ENCODE results near the gene IPO13.

IPO13 gene

GRCh38 chr1:43975249-43975961 lies 28.7 kb downstream of the IPO13 start:
- no peaks in the 10 kb centered on the region for H3K9me3 ChIP-seq (ENCODE audit: control insufficient read depth, low read length)
- H3K36me3 ChIP-seq (ENCODE audit: control insufficient read depth, insufficient read depth, low read length), result peaks cover 18% of the 10 kb centered on the region
- 3% methylated on average over 33 to 34 of the region's 34 CpGs for WGBS, 2 experiments
- H3K4me1 ChIP-seq (ENCODE audit: control insufficient read depth, insufficient read depth, low read length), result peaks cover 30% of the 10 kb centered on the region
- H3K4me3 ChIP-seq (ENCODE audit: insufficient read depth, low read depth, low read length), result peak overlapping the region; percentile 93
- peak overlapping the region; percentile 31 for H3K27ac ChIP-seq (ENCODE audit: insufficient read depth, low read depth, low read length, poor library complexity, severe bottlenecking)
- H3K27me3 ChIP-seq (ENCODE audit: control insufficient read depth, insufficient read depth, low read length, poor library complexity, severe bottlenecking), result no peaks in the 10 kb centered on the region

- H3K9me3 ChIP-seq (ENCODE audit: control insufficient read depth, low read length), result no peaks in the 10 kb centered on the region
- H3K27ac ChIP-seq (ENCODE audit: insufficient read depth, low read depth, low read length, poor library complexity, severe bottlenecking), result no peak overlapping the region
- peaks cover 26% of the 10 kb centered on the region for H3K4me1 ChIP-seq (ENCODE audit: control insufficient read depth, insufficient read depth, low read length)
- peak overlapping the region; percentile 93 for H3K4me3 ChIP-seq (ENCODE audit: insufficient read depth, low read depth, low read length)
- WGBS, 2 experiments, result 90 to 94% methylated on average over 4 of the region's 4 CpGs
- H3K27me3 ChIP-seq (ENCODE audit: control insufficient read depth, insufficient read depth, low read length, poor library complexity, severe bottlenecking), result no peaks in the 10 kb centered on the region
- peaks cover 18% of the 10 kb centered on the region for H3K36me3 ChIP-seq (ENCODE audit: control insufficient read depth, insufficient read depth, low read length)
Measured at GRCh38 chr1:43976045-43976444, 29.3 kb downstream of the IPO13 start.

GRCh38 chr1:43976890-43977289 lies 30.1 kb downstream of the IPO13 start:
- Histone ChIP-seq H3K4me1 (ENCODE audit: control insufficient read depth, insufficient read depth, low read length) (peaks cover 26% of the 10 kb centered on the region), H3K27ac (ENCODE audit: insufficient read depth, low read depth, low read length, poor library complexity, severe bottlenecking) (no peak overlapping the region), H3K4me3 (ENCODE audit: insufficient read depth, low read depth, low read length) (no peak overlapping the region), H3K36me3 (ENCODE audit: control insufficient read depth, insufficient read depth, low read length) (peaks cover 18% of the 10 kb centered on the region), H3K27me3 (ENCODE audit: control insufficient read depth, insufficient read depth, low read length, poor library complexity, severe bottlenecking) (no peaks in the 10 kb centered on the region), H3K9me3 (ENCODE audit: control insufficient read depth, low read length) (no peaks in the 10 kb centered on the region)
- 94 to 96% methylated on average over 8 of the region's 8 CpGs for WGBS, 2 experiments

- 94 to 96% methylated on average over 8 to 9 of the region's 9 CpGs for WGBS, 2 experiments
- no peaks in the 10 kb centered on the region for H3K27me3 ChIP-seq (ENCODE audit: control insufficient read depth, insufficient read depth, low read length, poor library complexity, severe bottlenecking)
- H3K27ac ChIP-seq (ENCODE audit: insufficient read depth, low read depth, low read length, poor library complexity, severe bottlenecking), result no peak overlapping the region
- no peaks in the 10 kb centered on the region for H3K9me3 ChIP-seq (ENCODE audit: control insufficient read depth, low read length)
- H3K4me3 ChIP-seq (ENCODE audit: insufficient read depth, low read depth, low read length), result no peak overlapping the region
- H3K36me3 ChIP-seq (ENCODE audit: control insufficient read depth, insufficient read depth, low read length), result peaks cover 18% of the 10 kb centered on the region
- H3K4me1 ChIP-seq (ENCODE audit: control insufficient read depth, insufficient read depth, low read length), result peaks cover 26% of the 10 kb centered on the region
Measured at GRCh38 chr1:43977376-43978263, 30.9 kb downstream of the IPO13 start.

- no peak overlapping the region for H3K27ac ChIP-seq (ENCODE audit: insufficient read depth, low read depth, low read length, poor library complexity, severe bottlenecking)
- 85 to 87% methylated on average over 5 of the region's 5 CpGs for WGBS, 2 experiments
- H3K9me3 ChIP-seq (ENCODE audit: control insufficient read depth, low read length), result no peaks in the 10 kb centered on the region
- no peaks in the 10 kb centered on the region for H3K27me3 ChIP-seq (ENCODE audit: control insufficient read depth, insufficient read depth, low read length, poor library complexity, severe bottlenecking)
- peak overlapping the region; percentile 63 for H3K4me3 ChIP-seq (ENCODE audit: insufficient read depth, low read depth, low read length)
- peaks cover 18% of the 10 kb centered on the region for H3K36me3 ChIP-seq (ENCODE audit: control insufficient read depth, insufficient read depth, low read length)
- peaks cover 26% of the 10 kb centered on the region for H3K4me1 ChIP-seq (ENCODE audit: control insufficient read depth, insufficient read depth, low read length)
Measured at GRCh38 chr1:43978264-43978550, 31.5 kb downstream of the IPO13 start.

- Histone ChIP-seq H3K27me3 (ENCODE audit: control insufficient read depth, insufficient read depth, low read length, poor library complexity, severe bottlenecking) (no peaks in the 10 kb centered on the region), H3K27ac (ENCODE audit: insufficient read depth, low read depth, low read length, poor library complexity, severe bottlenecking) (no peak within 1 kb of the TSS), H3K4me3 (ENCODE audit: insufficient read depth, low read depth, low read length) (peak within 1 kb of the TSS; percentile 63), H3K4me1 (ENCODE audit: control insufficient read depth, insufficient read depth, low read length) (peaks cover 26% of the 10 kb centered on the region), H3K9me3 (ENCODE audit: control insufficient read depth, low read length) (no peaks in the 10 kb centered on the region), H3K36me3 (ENCODE audit: control insufficient read depth, insufficient read depth, low read length) (peaks cover 18% of the 10 kb centered on the region)
- WGBS, 2 experiments, result 4 to 5% methylated on average over 54 of the region's 54 CpGs
Measured at GRCh38 chr1:43978551-43979260, 32.0 kb downstream of the IPO13 start, which contains the start of gene B4GALT2. B4GALT2 (plus strand) TSS chr1:43979210; CDS start chr1:43981161, 1,951 bp downstream.

GRCh38 chr1:43979261-43979527 lies 32.4 kb downstream of the IPO13 start:
- peaks cover 26% of the 10 kb centered on the region for H3K4me1 ChIP-seq (ENCODE audit: control insufficient read depth, insufficient read depth, low read length)
- H3K36me3 ChIP-seq (ENCODE audit: control insufficient read depth, insufficient read depth, low read length), result peaks cover 18% of the 10 kb centered on the region
- no peaks in the 10 kb centered on the region for H3K9me3 ChIP-seq (ENCODE audit: control insufficient read depth, low read length)
- peak overlapping the region; percentile 59 for H3K4me3 ChIP-seq (ENCODE audit: insufficient read depth, low read depth, low read length)
- no peaks in the 10 kb centered on the region for H3K27me3 ChIP-seq (ENCODE audit: control insufficient read depth, insufficient read depth, low read length, poor library complexity, severe bottlenecking)
- no peak overlapping the region for H3K27ac ChIP-seq (ENCODE audit: insufficient read depth, low read depth, low read length, poor library complexity, severe bottlenecking)
- WGBS, 2 experiments, result 0% methylated on average over 45 of the region's 45 CpGs

- Histone ChIP-seq H3K27ac (ENCODE audit: insufficient read depth, low read depth, low read length, poor library complexity, severe bottlenecking) (no peak overlapping the region), H3K4me1 (ENCODE audit: control insufficient read depth, insufficient read depth, low read length) (peaks cover 26% of the 10 kb centered on the region), H3K27me3 (ENCODE audit: control insufficient read depth, insufficient read depth, low read length, poor library complexity, severe bottlenecking) (no peaks in the 10 kb centered on the region), H3K36me3 (ENCODE audit: control insufficient read depth, insufficient read depth, low read length) (peaks cover 18% of the 10 kb centered on the region), H3K4me3 (ENCODE audit: insufficient read depth, low read depth, low read length) (peak overlapping the region; percentile 59), H3K9me3 (ENCODE audit: control insufficient read depth, low read length) (no peaks in the 10 kb centered on the region)
- 4 to 5% methylated on average over 45 of the region's 45 CpGs for WGBS, 2 experiments
Measured at GRCh38 chr1:43979528-43980254, 32.9 kb downstream of the IPO13 start.

- Histone ChIP-seq H3K27me3 (ENCODE audit: control insufficient read depth, insufficient read depth, low read length, poor library complexity, severe bottlenecking) (no peaks in the 10 kb centered on the region), H3K4me3 (ENCODE audit: insufficient read depth, low read depth, low read length) (peak overlapping the region; percentile 59)
Measured at GRCh38 chr1:43980255-43981134, 33.7 kb downstream of the IPO13 start.

More at GRCh38 chr1:43980255-43981134, 33.7 kb downstream of the IPO13 start:
- 84 to 86% methylated on average over 13 of the region's 13 CpGs for WGBS, 2 experiments
- no peak overlapping the region for H3K27ac ChIP-seq (ENCODE audit: insufficient read depth, low read depth, low read length, poor library complexity, severe bottlenecking)
- no peaks in the 10 kb centered on the region for H3K9me3 ChIP-seq (ENCODE audit: control insufficient read depth, low read length)
- H3K36me3 ChIP-seq (ENCODE audit: control insufficient read depth, insufficient read depth, low read length), result peaks cover 18% of the 10 kb centered on the region
- peaks cover 26% of the 10 kb centered on the region for H3K4me1 ChIP-seq (ENCODE audit: control insufficient read depth, insufficient read depth, low read length)

Measured in ectodermal cell (in vitro differentiated cells).